Measurements from ENCODE around the gene YPEL2. TPM values are rescaled to one million over a fixed set of nuclear protein-coding genes. Genes with fewer than 3 reads are reported as not detected.

Gene YPEL2
- total RNA-seq, 5 donors from 2014 or later (not counting 1 experiment from before 2014, with no cell fraction given), result 29.7 to 58.5 (median 52.0) TPM

DNA sequence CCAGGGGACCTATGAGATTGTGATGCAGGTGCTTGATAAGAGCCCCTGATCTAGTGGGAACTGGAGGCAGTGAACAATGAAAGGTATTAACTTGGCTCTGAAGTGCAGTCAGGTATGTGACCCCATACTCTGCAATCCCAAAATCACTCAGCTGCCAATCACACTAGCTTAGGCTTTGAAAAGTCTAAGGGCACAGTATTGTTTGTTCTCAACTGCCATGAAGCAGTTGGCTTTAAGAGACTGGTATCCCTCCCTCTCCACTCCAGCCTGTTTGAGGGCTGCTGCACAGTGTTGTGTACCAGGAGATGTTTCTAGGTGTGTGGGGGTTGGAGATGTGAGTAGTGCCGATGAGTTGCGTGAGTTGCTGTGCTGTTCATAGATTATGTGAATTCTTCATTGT lies 2.4 kb downstream of the YPEL2 start:
- ChIA-PET CTCF (interaction anchor here in 1 of 2 donors (1.5 kb wide), 1 partner anchor 22 kb away, joined by 3 read pairs; no protein-coding TSS in a partner anchor), POLR2A (interaction anchor here in 1 of 2 donors (1.1 kb wide), 1 partner anchor 26 kb away, joined by 4 read pairs; no protein-coding TSS in a partner anchor)
- Mint-ChIP-seq H3K36me3 (peaks cover 7% of the 10 kb centered on the region), H3K4me1 (peaks cover 74 to 80% (median 76%) of the 10 kb centered on the region in 3 donors), H3K4me3 (peak overlapping the region; percentile 91 to 93 (median 91)), H3K9me3 (no peaks in the 10 kb centered on the region), H3K27me3 (no peaks in the 10 kb centered on the region), H3K27ac (peak overlapping the region in 1 of 2 donors; percentile 18)
- peaks cover 0 to 6% of the 10 kb centered on the region in 2 donors for H3K36me3 ChIP-seq (ENCODE audit: control insufficient read depth in 2 of 2, extremely low read depth in 1 of 2, insufficient read depth in 1 of 2, low read length in 1 of 2)
- ATAC-seq (replicated peaks in 1 of 4) (no peak), DNase-seq (no peak)
- no peak overlapping the region for H3K27ac ChIP-seq (ENCODE audit: low read length)
- no peaks in the 10 kb centered on the region for H3K9me3 ChIP-seq
- WGBS (ENCODE audit: insufficient coverage), result 93% methylated on average over 2 of the region's 2 CpGs
- no peak overlapping the region for H3K4me3 ChIP-seq (ENCODE audit: control insufficient read depth in 1 of 2, extremely low read depth in 1 of 2, low read length in 1 of 2)
- H3K4me1 ChIP-seq (ENCODE audit: control insufficient read depth in 1 of 2, extremely low read depth in 1 of 2, insufficient read depth in 2 of 2, low read length in 2 of 2), result peaks cover 29 to 48% of the 10 kb centered on the region in 2 experiments
- H3K27me3 ChIP-seq (replicated peaks in 1 of 2; ENCODE audit: control insufficient read depth in 2 of 2, extremely low read depth in 1 of 2, insufficient read depth in 2 of 2, low read length in 1 of 2), result no peaks in the 10 kb centered on the region

DNA sequence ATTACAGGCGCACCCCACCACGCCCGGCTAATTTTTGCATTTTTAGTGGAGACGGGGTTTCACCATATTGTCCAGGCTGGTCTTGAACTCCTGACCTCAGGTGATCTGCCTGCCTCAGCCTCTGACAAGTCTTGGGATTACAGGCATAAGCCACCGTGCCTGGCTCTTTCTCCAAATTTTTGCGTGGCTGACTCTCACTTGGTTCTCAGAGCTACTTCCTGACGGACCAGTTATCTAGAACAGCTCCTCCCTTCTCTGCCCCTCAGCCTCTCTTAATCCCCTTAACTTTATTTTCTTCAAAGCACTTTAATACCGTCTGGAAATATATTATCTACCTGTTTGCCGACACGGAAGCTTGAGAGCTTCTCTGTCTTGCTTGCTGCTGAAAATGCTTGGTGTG lies 4.2 kb downstream of the YPEL2 start:
- H3K4me3 ChIP-seq (ENCODE audit: control insufficient read depth in 1 of 2, extremely low read depth in 1 of 2, low read length in 1 of 2), result no peak overlapping the region
- H3K27me3 ChIP-seq (replicated peaks in 1 of 2; ENCODE audit: control insufficient read depth in 2 of 2, extremely low read depth in 1 of 2, insufficient read depth in 2 of 2, low read length in 1 of 2), result no peaks in the 10 kb centered on the region
- H3K4me1 ChIP-seq (ENCODE audit: control insufficient read depth in 1 of 2, extremely low read depth in 1 of 2, insufficient read depth in 2 of 2, low read length in 2 of 2), result peaks cover 13 to 31% of the 10 kb centered on the region in 2 experiments
- POLR2A ChIA-PET, result interaction anchor here (0.5 to 0.6 kb wide), 4 partner anchors 29 to 852 kb away, joined by 3 to 11 read pairs (median 6); no protein-coding TSS in a partner anchor
- CTCF ChIA-PET, result interaction anchor here in 1 of 2 donors (1.0 to 1.9 kb wide), 3 partner anchors 19 to 103 kb away, joined by 3 to 5 read pairs (median 4); no protein-coding TSS in a partner anchor
- H3K4me1 Mint-ChIP-seq, result peaks cover 62 to 72% (median 67%) of the 10 kb centered on the region in 3 donors
- peak overlapping the region in 1 of 3 donors; percentile 1 for H3K4me3 Mint-ChIP-seq
- H3K9me3 ChIP-seq, result no peaks in the 10 kb centered on the region
- H3K27me3 Mint-ChIP-seq, result no peaks in the 10 kb centered on the region
- ATAC-seq (replicated peaks in 1 of 4) (no peak), DNase-seq (no peak)
- H3K36me3 ChIP-seq (ENCODE audit: control insufficient read depth in 2 of 2, extremely low read depth in 1 of 2, insufficient read depth in 1 of 2, low read length in 1 of 2), result peaks cover 0 to 6% of the 10 kb centered on the region in 2 donors
- 96% methylated on average over 7 of the region's 10 CpGs for WGBS (ENCODE audit: insufficient coverage)
- H3K36me3 Mint-ChIP-seq, result peaks cover 7% of the 10 kb centered on the region
- H3K27ac Mint-ChIP-seq, result no peak overlapping the region
- H3K9me3 Mint-ChIP-seq, result no peaks in the 10 kb centered on the region
- H3K27ac ChIP-seq (ENCODE audit: low read length), result no peak overlapping the region

DNA sequence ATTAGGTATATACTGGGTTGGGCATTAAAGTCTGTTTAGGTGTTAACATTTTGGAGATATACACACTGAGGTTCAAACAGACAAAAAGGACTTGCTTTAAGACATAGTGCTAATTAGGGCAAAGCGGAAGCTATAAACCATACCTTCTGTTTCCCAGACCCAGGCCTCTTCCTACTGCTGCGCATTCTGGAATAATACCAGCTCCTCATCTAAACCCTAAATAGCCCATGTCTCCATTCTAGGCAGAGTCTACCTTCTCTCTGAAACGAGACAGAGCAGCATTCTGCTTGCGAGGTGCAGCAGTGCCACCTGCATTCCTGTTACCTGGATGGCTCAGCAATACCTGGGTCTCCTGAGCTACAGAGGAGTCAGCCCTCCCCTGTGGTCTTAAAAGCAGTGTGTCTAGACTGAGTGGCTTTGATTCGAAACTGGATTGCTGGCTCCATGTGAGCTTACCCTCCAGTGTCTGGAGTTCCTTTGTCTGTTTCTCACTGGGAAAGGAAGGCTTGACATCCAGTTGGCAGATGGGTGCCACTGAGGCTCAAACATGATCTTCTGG lies 6.4 kb downstream of the YPEL2 start:
- Mint-ChIP-seq H3K9me3 (no peaks in the 10 kb centered on the region), H3K36me3 (peaks cover 7% of the 10 kb centered on the region), H3K4me3 (no peak overlapping the region), H3K27ac (no peak overlapping the region), H3K27me3 (no peaks in the 10 kb centered on the region), H3K4me1 (peaks cover 73 to 80% (median 80%) of the 10 kb centered on the region in 3 donors)
- ChIA-PET CTCF (no interaction called here), POLR2A (no interaction called here)
- Histone ChIP-seq H3K4me1 (ENCODE audit: control insufficient read depth in 1 of 2, extremely low read depth in 1 of 2, insufficient read depth in 2 of 2, low read length in 2 of 2) (peaks cover 14 to 33% of the 10 kb centered on the region in 2 experiments), H3K9me3 (no peaks in the 10 kb centered on the region), H3K27me3 (replicated peaks in 1 of 2; ENCODE audit: control insufficient read depth in 2 of 2, extremely low read depth in 1 of 2, insufficient read depth in 2 of 2, low read length in 1 of 2) (no peaks in the 10 kb centered on the region), H3K36me3 (ENCODE audit: control insufficient read depth in 2 of 2, extremely low read depth in 1 of 2, insufficient read depth in 1 of 2, low read length in 1 of 2) (peaks cover 0 to 6% of the 10 kb centered on the region in 2 donors), H3K27ac (ENCODE audit: low read length) (no peak overlapping the region), H3K4me3 (ENCODE audit: control insufficient read depth in 1 of 2, extremely low read depth in 1 of 2, low read length in 1 of 2) (no peak overlapping the region)
- WGBS (ENCODE audit: insufficient coverage), result 87% methylated on average over 4 of the region's 5 CpGs
- DNase-seq (no peak), ATAC-seq (replicated peaks in 1 of 4) (no peak)

DNA sequence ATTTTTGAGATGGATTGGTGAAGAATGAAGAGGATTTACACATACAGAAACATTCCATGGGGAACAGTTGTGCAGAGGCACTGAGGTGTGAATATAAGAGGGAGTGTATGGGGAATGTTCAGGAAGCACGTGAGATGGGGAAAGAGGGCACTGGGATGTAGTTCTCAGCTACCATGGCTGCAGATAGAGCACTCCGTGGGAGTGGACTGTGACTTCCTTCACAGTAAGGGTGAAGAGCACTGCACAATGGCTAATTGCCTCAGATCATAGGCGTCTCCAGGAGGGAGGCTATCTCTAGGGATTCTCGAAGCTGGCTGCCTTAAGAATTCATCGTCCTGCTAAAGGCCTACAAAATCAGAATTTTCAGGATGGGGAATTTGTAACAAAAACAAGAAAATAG lies 7.0 kb downstream of the YPEL2 start:
- Mint-ChIP-seq H3K4me1 (peaks cover 73 to 80% (median 80%) of the 10 kb centered on the region in 3 donors), H3K4me3 (no peak overlapping the region), H3K27ac (no peak overlapping the region), H3K27me3 (no peaks in the 10 kb centered on the region), H3K9me3 (no peaks in the 10 kb centered on the region), H3K36me3 (peaks cover 7% of the 10 kb centered on the region)
- 77% methylated on average over 2 of the region's 5 CpGs for WGBS (ENCODE audit: insufficient coverage)
- Histone ChIP-seq H3K27ac (ENCODE audit: low read length) (no peak overlapping the region), H3K27me3 (replicated peaks in 1 of 2; ENCODE audit: control insufficient read depth in 2 of 2, extremely low read depth in 1 of 2, insufficient read depth in 2 of 2, low read length in 1 of 2) (no peaks in the 10 kb centered on the region), H3K4me3 (ENCODE audit: control insufficient read depth in 1 of 2, extremely low read depth in 1 of 2, low read length in 1 of 2) (no peak overlapping the region), H3K4me1 (ENCODE audit: control insufficient read depth in 1 of 2, extremely low read depth in 1 of 2, insufficient read depth in 2 of 2, low read length in 2 of 2) (peaks cover 11 to 26% of the 10 kb centered on the region in 2 experiments), H3K9me3 (no peaks in the 10 kb centered on the region), H3K36me3 (ENCODE audit: control insufficient read depth in 2 of 2, extremely low read depth in 1 of 2, insufficient read depth in 1 of 2, low read length in 1 of 2) (peaks cover 0 to 6% of the 10 kb centered on the region in 2 donors)
- POLR2A ChIA-PET, result interaction anchor here (0.5 to 0.7 kb wide), 3 partner anchors 15 to 101 kb away, joined by 3 to 5 read pairs (median 4); no protein-coding TSS in a partner anchor
- no peak for DNase-seq
- no peak for ATAC-seq (replicated peaks in 1 of 4)
- CTCF ChIA-PET, result no interaction called here

DNA sequence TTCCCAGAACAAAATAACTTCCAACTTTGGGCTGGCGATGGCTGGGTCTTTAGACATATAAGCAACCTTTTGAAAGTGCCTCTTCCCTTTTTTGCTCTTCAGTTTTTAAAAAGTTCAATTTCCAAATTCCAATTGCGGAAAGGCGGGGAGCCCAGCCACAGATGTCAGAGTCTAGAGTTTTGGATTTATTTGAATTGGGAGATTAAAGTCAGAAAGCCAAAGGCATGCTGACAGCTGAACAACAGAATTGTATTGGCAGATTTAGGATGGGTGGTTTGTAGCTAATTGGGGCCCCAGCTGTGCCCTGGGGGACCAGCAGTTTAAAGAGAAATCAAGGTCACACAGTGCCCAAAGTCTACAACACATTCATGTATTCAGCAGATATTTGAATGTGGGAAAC lies 10.5 kb downstream of the YPEL2 start:
- DNase-seq (no peak), ATAC-seq (replicated peaks in 1 of 4) (no peak)
- no peaks in the 10 kb centered on the region for H3K27me3 ChIP-seq (replicated peaks in 1 of 2; ENCODE audit: control insufficient read depth in 2 of 2, extremely low read depth in 1 of 2, insufficient read depth in 2 of 2, low read length in 1 of 2)
- H3K4me3 Mint-ChIP-seq, result no peak overlapping the region
- WGBS (ENCODE audit: insufficient coverage), result 93% methylated on average over 2 of the region's 3 CpGs
- H3K36me3 ChIP-seq (ENCODE audit: control insufficient read depth in 2 of 2, extremely low read depth in 1 of 2, insufficient read depth in 1 of 2, low read length in 1 of 2), result peaks cover 0 to 6% of the 10 kb centered on the region in 2 donors
- peaks cover 6 to 20% of the 10 kb centered on the region in 2 experiments for H3K4me1 ChIP-seq (ENCODE audit: control insufficient read depth in 1 of 2, extremely low read depth in 1 of 2, insufficient read depth in 2 of 2, low read length in 2 of 2)
- H3K4me3 ChIP-seq (ENCODE audit: control insufficient read depth in 1 of 2, extremely low read depth in 1 of 2, low read length in 1 of 2), result no peak overlapping the region
- POLR2A ChIA-PET, result interaction anchor here in 1 of 2 donors (0.7 kb wide), 1 partner anchor 10 kb away, joined by 3 read pairs; no protein-coding TSS in a partner anchor
- H3K36me3 Mint-ChIP-seq, result peaks cover 11% of the 10 kb centered on the region
- no peaks in the 10 kb centered on the region for H3K9me3 Mint-ChIP-seq
- no peak overlapping the region for H3K27ac ChIP-seq (ENCODE audit: low read length)
- no peaks in the 10 kb centered on the region for H3K9me3 ChIP-seq
- H3K4me1 Mint-ChIP-seq, result peaks cover 68 to 79% (median 75%) of the 10 kb centered on the region in 3 donors
- no peaks in the 10 kb centered on the region for H3K27me3 Mint-ChIP-seq
- CTCF ChIA-PET, result no interaction called here
- H3K27ac Mint-ChIP-seq, result peak overlapping the region in 1 of 2 donors; percentile 81

DNA sequence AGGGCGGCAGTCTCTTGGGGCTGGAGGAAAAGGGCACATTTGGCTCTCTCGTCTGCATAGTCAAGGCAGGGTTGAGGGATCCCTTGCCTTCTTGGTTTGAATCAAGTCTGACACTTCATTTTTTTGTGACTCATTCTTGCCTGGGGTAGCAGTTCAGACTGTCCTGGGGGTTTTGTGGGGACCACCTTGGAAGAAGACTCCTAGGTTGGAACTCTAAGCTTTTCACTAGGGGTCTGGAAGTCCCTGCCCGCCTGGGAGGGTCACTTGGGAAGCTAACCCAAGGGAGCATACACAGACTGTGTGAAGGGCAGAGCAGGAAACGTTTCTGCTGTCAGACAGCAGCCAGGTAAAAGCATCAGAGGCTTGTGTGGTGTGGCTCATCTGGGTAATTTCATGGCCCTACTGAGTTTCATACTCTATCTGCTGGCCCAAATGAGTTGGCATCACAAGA lies 11.3 kb downstream of the YPEL2 start:
- Mint-ChIP-seq H3K36me3 (peaks cover 14% of the 10 kb centered on the region), H3K4me1 (peaks cover 69 to 80% (median 79%) of the 10 kb centered on the region in 3 donors), H3K27ac (peak overlapping the region; percentile 65 to 81), H3K27me3 (no peaks in the 10 kb centered on the region), H3K9me3 (no peaks in the 10 kb centered on the region), H3K4me3 (peak overlapping the region in 2 of 3 donors; percentile 32 to 37)
- DNase-seq (peak in 1 of 35 experiments; percentile 37), ATAC-seq (replicated peaks in 1 of 4) (peak; percentile 51 to 77 (median 64))
- 16% methylated on average over 3 of the region's 4 CpGs for WGBS (ENCODE audit: insufficient coverage)
- H3K9me3 ChIP-seq, result no peaks in the 10 kb centered on the region
- H3K4me1 ChIP-seq (ENCODE audit: control insufficient read depth in 1 of 2, extremely low read depth in 1 of 2, insufficient read depth in 2 of 2, low read length in 2 of 2), result peaks cover 6 to 20% of the 10 kb centered on the region in 2 experiments
- H3K36me3 ChIP-seq (ENCODE audit: control insufficient read depth in 2 of 2, extremely low read depth in 1 of 2, insufficient read depth in 1 of 2, low read length in 1 of 2), result peaks cover 0 to 6% of the 10 kb centered on the region in 2 donors
- POLR2A ChIA-PET, result interaction anchor here in 1 of 2 donors (0.6 kb wide), 1 partner anchor 1184 kb away, joined by 4 read pairs; no protein-coding TSS in a partner anchor
- CTCF ChIA-PET, result interaction anchor here in 1 of 2 donors (0.6 kb wide), 1 partner anchor 99 kb away, joined by 3 read pairs; no protein-coding TSS in a partner anchor
- H3K4me3 ChIP-seq (ENCODE audit: control insufficient read depth in 1 of 2, extremely low read depth in 1 of 2, low read length in 1 of 2), result no peak overlapping the region
- H3K27me3 ChIP-seq (replicated peaks in 1 of 2; ENCODE audit: control insufficient read depth in 2 of 2, extremely low read depth in 1 of 2, insufficient read depth in 2 of 2, low read length in 1 of 2), result no peaks in the 10 kb centered on the region
- no peak overlapping the region for H3K27ac ChIP-seq (ENCODE audit: low read length)
